SK-N-SH treated with all-trans-retinoic acid at 6 μM for 48 hours (cell line): Measurements from ENCODE around the gene COL16A1.

Experiments
- ARNTL ChIP-seq: fragments of 450-650 bp; formaldehyde crosslinking; IDR thresholded peaks from 2 replicates; pipeline ENCODE4 v1.5.0; 2020; ENCODE audit warnings: low read depth, mild to moderate bottlenecking, moderate library complexity, borderline replicate concordance
- BACH2 ChIP-seq: fragments of 250-450 bp; sonication (Bioruptor Pico); IDR thresholded peaks from 2 replicates; pipeline ENCODE4 v1.9.0; 2021; ENCODE audit warnings: mild to moderate bottlenecking, borderline replicate concordance
- ESRRG ChIP-seq: fragments of 250-450 bp; sonication (Bioruptor Pico); IDR thresholded peaks from 2 replicates; pipeline ENCODE4 v1.6.1; 2021; ENCODE audit warnings: mild to moderate bottlenecking
- RARB ChIP-seq: fragments of 250-450 bp; sonication (Bioruptor Pico); IDR thresholded peaks from 2 replicates; pipeline ENCODE4 v1.8.0; 2021; ENCODE audit warnings: mild to moderate bottlenecking, moderate library complexity
- SNAI2 ChIP-seq: fragments of 250-450 bp; sonication (Bioruptor Pico); IDR thresholded peaks from 2 replicates; pipeline ENCODE4 v1.5.0; 2020; ENCODE audit warnings: mild to moderate bottlenecking, moderate library complexity
- TCF4 ChIP-seq: fragments of 250-450 bp; sonication (Bioruptor Pico); IDR thresholded peaks from 2 replicates; pipeline ENCODE4 v1.8.0; 2021; ENCODE audit warnings: mild to moderate bottlenecking, moderate library complexity, borderline replicate concordance
- ZC3H10 ChIP-seq: fragments of 250-450 bp; sonication (Bioruptor Pico); IDR thresholded peaks from 2 replicates; pipeline ENCODE4 v1.5.1; 2021; ENCODE audit warnings: mild to moderate bottlenecking, moderate library complexity
- ZFP3 ChIP-seq: fragments of 250-450 bp; sonication (Bioruptor Pico); IDR thresholded peaks from 2 replicates; pipeline ENCODE4 v1.5.0; 2020; ENCODE audit warnings: mild to moderate bottlenecking, moderate library complexity
- ZFP30 ChIP-seq: fragments of 450-650 bp; formaldehyde crosslinking; IDR thresholded peaks from 2 replicates; pipeline ENCODE4 v1.5.0; 2022; ENCODE audit warnings: mild to moderate bottlenecking, moderate library complexity
- ZNF8 ChIP-seq: fragments of 450-650 bp; formaldehyde crosslinking; IDR thresholded peaks from 2 replicates; pipeline ENCODE4 v1.5.0; 2020; ENCODE audit warnings: mild to moderate bottlenecking, moderate library complexity
- TF ChIP-seq, protein P1 (sequence below): fragments of 250-450 bp; sonication (Bioruptor Pico); IDR thresholded peaks from 2 replicates; pipeline ENCODE4 v1.8.0; 2020; ENCODE audit warnings: mild to moderate bottlenecking, moderate library complexity, borderline replicate concordance
- TF ChIP-seq, protein P2 (sequence below): fragments of 250-450 bp; sonication (Bioruptor Pico); IDR thresholded peaks from 2 replicates; pipeline ENCODE4 v1.5.1; 2021; ENCODE audit warnings: mild to moderate bottlenecking, moderate library complexity
- TF ChIP-seq, protein P3 (sequence below): fragments of 250-450 bp; sonication (Bioruptor Pico); IDR thresholded peaks from 2 replicates; pipeline ENCODE4 v1.5.0; 2020; ENCODE audit warnings: mild to moderate bottlenecking, moderate library complexity

DNA sequence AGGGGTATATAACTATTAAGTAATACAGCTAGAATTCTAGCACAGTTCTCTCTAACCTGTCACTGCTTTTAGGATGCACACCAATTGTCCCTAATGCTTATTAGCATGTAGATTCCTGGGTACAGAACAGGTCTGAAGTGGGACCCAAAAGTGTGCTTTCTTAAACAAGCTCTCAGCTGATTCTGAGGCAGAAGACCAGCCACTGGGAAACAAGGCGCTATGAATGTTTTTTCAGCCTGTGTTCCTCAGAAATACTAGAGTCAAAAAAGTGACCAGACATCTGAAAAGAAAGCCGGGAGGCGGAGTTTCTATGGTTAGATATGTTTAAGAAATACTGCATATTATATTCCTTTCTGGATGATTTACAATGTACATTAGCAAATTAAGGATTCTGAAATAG is 60.9 kb downstream of the COL16A1 start:
- TF ChIP-seq SNAI2 (CRISPR knock-in tag) = no peak
- no peak for TF ChIP-seq RARB (CRISPR knock-in tag)
- no peak for TF ChIP-seq ESRRG
- TF ChIP-seq ARNTL (CRISPR knock-in tag) = no peak
- TF ChIP-seq ZFP30 (CRISPR knock-in tag) = no peak
- TF ChIP-seq TCF4 (CRISPR knock-in tag) = no peak
- no peak for TF ChIP-seq ZFP3 (CRISPR knock-in tag)
- TF ChIP-seq, protein P1, sequence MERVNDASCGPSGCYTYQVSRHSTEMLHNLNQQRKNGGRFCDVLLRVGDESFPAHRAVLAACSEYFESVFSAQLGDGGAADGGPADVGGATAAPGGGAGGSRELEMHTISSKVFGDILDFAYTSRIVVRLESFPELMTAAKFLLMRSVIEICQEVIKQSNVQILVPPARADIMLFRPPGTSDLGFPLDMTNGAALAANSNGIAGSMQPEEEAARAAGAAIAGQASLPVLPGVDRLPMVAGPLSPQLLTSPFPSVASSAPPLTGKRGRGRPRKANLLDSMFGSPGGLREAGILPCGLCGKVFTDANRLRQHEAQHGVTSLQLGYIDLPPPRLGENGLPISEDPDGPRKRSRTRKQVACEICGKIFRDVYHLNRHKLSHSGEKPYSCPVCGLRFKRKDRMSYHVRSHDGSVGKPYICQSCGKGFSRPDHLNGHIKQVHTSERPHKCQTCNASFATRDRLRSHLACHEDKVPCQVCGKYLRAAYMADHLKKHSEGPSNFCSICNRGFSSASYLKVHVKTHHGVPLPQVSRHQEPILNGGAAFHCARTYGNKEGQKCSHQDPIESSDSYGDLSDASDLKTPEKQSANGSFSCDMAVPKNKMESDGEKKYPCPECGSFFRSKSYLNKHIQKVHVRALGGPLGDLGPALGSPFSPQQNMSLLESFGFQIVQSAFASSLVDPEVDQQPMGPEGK (CRISPR knock-in tag) = no peak
- TF ChIP-seq BACH2 (CRISPR knock-in tag) = no peak
- no peak for TF ChIP-seq ZNF8 (CRISPR knock-in tag)
- TF ChIP-seq, protein P2, sequence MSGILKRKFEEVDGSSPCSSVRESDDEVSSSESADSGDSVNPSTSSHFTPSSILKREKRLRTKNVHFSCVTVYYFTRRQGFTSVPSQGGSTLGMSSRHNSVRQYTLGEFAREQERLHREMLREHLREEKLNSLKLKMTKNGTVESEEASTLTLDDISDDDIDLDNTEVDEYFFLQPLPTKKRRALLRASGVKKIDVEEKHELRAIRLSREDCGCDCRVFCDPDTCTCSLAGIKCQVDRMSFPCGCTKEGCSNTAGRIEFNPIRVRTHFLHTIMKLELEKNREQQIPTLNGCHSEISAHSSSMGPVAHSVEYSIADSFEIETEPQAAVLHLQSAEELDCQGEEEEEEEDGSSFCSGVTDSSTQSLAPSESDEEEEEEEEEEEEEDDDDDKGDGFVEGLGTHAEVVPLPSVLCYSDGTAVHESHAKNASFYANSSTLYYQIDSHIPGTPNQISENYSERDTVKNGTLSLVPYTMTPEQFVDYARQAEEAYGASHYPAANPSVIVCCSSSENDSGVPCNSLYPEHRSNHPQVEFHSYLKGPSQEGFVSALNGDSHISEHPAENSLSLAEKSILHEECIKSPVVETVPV (CRISPR knock-in tag) = no peak
- TF ChIP-seq, protein P3, sequence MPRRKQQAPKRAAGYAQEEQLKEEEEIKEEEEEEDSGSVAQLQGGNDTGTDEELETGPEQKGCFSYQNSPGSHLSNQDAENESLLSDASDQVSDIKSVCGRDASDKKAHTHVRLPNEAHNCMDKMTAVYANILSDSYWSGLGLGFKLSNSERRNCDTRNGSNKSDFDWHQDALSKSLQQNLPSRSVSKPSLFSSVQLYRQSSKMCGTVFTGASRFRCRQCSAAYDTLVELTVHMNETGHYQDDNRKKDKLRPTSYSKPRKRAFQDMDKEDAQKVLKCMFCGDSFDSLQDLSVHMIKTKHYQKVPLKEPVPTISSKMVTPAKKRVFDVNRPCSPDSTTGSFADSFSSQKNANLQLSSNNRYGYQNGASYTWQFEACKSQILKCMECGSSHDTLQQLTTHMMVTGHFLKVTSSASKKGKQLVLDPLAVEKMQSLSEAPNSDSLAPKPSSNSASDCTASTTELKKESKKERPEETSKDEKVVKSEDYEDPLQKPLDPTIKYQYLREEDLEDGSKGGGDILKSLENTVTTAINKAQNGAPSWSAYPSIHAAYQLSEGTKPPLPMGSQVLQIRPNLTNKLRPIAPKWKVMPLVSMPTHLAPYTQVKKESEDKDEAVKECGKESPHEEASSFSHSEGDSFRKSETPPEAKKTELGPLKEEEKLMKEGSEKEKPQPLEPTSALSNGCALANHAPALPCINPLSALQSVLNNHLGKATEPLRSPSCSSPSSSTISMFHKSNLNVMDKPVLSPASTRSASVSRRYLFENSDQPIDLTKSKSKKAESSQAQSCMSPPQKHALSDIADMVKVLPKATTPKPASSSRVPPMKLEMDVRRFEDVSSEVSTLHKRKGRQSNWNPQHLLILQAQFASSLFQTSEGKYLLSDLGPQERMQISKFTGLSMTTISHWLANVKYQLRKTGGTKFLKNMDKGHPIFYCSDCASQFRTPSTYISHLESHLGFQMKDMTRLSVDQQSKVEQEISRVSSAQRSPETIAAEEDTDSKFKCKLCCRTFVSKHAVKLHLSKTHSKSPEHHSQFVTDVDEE (CRISPR knock-in tag) = no peak
- no peak for TF ChIP-seq ZC3H10 (CRISPR knock-in tag)
